BE2C (cell line): ENCODE measurements around the gene SEM1.

Experiments used
- DNase-seq: peaks from one replicate; pipeline ENCODE4 v3.0.0-alpha.2; 2020
- H3K27me3 ChIP-seq: fragments of 250-450 bp; sonication (Bioruptor Pico); 2 replicates; pipeline ENCODE4 v1.5.1; 2020; ENCODE audit warnings: mild to moderate bottlenecking
- H3K36me3 ChIP-seq: fragments of 250-450 bp; sonication (Bioruptor Pico); 2 replicates; pipeline ENCODE4 v1.5.1; 2020; ENCODE audit warnings: mild to moderate bottlenecking
- H3K4me1 ChIP-seq: fragments of 250-450 bp; sonication (Bioruptor Pico); 2 replicates; pipeline ENCODE4 v1.5.1; 2020
- H3K4me3 ChIP-seq: 2 replicates; pipeline ENCODE4 v1.5.1; 2011; ENCODE audit warnings: low read depth, low read length
- H3K9me3 ChIP-seq: fragments of 250-450 bp; sonication (Bioruptor Pico); 2 replicates; pipeline ENCODE4 v1.5.1; 2020
- TF ChIP-seq, protein P1 (sequence below): IDR thresholded peaks from 2 replicates; pipeline ENCODE4 v1.5.1; 2012; ENCODE audit warnings: mild to moderate bottlenecking, low read depth, low read length

The SEM1 gene

DNA sequence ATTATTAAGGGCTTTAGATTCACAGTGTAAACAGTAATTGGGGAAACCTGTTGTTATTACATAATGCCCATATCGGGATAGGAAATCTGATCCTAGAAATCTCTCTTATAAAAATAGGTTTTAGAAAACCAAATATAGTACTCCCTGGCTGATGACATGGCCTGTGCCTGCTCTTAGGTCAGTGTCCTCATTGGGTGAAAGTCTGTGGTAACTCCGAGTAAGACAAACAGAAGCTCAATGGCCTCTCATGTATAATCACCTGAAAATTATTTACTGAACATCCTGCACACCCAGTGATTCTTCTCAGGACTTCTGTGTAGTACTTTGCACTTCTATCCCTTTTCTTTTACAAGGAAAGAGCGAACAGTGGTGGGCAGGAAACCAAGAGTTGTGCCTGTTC, 37.8 kb downstream of the SEM1 start:
- Histone ChIP-seq H3K4me1 (peaks cover 33% of the 10 kb centered on the region), H3K9me3 (no peaks in the 10 kb centered on the region), H3K27me3 (no peaks in the 10 kb centered on the region), H3K36me3 (no peaks in the 10 kb centered on the region), H3K4me3 (no peak overlapping the region)
- DNase-seq: no peak
- TF ChIP-seq, protein P1, sequence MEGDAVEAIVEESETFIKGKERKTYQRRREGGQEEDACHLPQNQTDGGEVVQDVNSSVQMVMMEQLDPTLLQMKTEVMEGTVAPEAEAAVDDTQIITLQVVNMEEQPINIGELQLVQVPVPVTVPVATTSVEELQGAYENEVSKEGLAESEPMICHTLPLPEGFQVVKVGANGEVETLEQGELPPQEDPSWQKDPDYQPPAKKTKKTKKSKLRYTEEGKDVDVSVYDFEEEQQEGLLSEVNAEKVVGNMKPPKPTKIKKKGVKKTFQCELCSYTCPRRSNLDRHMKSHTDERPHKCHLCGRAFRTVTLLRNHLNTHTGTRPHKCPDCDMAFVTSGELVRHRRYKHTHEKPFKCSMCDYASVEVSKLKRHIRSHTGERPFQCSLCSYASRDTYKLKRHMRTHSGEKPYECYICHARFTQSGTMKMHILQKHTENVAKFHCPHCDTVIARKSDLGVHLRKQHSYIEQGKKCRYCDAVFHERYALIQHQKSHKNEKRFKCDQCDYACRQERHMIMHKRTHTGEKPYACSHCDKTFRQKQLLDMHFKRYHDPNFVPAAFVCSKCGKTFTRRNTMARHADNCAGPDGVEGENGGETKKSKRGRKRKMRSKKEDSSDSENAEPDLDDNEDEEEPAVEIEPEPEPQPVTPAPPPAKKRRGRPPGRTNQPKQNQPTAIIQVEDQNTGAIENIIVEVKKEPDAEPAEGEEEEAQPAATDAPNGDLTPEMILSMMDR: no peak

DNA sequence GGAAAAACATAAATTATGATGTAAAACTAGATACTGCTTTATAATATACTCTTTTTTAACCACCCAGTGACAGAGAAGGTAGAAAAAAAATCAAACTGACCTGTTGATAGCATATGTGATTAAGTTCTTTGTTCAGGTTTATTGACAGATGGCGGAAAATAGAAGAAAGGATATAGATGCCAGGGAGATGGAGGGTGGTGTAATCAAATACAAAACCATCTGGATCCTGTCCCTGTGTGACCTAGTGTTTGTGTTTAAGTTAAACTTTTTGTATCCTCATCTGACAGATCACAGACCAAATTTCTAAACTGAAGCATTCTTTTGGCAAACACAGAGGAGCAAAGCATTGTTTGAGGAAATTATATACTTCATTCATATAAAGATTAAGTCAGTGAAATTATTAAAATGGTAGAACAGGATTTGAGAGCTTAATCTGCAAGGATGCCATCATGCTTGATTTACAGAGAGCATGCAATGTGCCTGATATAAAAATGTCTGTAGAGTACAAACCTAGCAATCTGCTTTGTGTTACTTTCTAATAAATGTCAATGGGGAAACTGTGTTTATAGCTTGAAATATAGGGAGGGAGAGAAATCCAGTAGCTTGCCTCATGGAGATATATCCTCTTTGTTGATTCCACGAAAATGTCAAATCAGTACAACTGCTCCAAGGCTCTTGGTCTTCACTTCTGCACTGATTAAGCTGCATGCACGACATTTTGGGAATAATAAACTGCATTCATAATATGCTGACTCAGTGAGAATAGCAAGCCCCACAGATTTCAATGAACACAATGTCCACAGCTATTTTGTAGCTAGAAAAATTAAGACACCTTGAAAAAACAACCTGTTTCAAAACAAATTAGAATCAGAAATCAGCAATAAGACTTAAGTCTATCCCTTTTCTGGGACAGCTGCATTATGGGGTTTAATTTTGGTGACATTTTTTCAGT, 39.0 kb downstream of the SEM1 start:
- H3K27me3 ChIP-seq: no peaks in the 10 kb centered on the region
- no peak overlapping the region for H3K4me3 ChIP-seq
- peak; percentile 31 for DNase-seq
- TF ChIP-seq, protein P1: no peak
- H3K9me3 ChIP-seq: no peaks in the 10 kb centered on the region
- H3K36me3 ChIP-seq: no peaks in the 10 kb centered on the region
- peaks cover 22% of the 10 kb centered on the region for H3K4me1 ChIP-seq

DNA sequence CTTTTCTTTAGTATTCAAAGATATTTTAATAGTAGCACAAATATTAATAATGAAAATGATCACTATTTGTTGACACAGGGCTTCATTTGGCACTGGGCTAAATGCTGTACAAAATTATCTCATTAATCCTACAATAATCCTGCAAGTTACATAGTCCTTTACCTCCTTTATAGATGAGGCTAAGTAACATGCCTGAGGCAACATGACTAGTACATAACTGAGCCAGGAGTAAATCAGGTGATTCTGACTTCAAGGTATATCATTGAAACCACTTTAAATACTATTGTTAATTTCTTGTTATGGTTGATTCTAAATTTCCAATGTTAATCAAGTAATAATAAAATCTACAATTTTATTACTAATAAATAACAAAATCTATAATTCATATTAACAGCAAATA, 39.8 kb downstream of the SEM1 start:
- Histone ChIP-seq H3K4me3 (no peak overlapping the region), H3K27me3 (no peaks in the 10 kb centered on the region), H3K36me3 (no peaks in the 10 kb centered on the region), H3K9me3 (no peaks in the 10 kb centered on the region), H3K4me1 (peaks cover 15% of the 10 kb centered on the region)
- TF ChIP-seq, protein P1: no peak
- DNase-seq: no peak

DNA sequence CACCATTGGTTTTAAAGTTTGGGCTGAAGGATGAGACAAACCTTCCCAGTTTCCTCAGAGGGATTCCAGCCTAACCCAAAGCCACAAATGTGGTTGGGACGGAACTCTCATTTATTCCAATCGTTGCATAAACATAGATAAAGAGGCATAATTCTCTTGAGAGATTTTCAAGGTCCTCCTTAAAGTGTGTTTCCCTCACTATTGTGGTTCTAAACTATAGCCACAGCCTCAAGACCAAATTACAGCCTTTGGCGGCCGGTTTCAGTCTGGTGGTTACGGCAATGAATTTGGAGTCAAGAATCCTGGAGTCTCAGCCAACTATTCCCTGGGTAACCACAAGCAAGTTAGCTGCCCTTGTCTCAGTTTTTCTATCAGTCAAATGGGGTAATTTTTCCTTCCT, 42.6 kb downstream of the SEM1 start:
- TF ChIP-seq, protein P1: no peak
- no peaks in the 10 kb centered on the region for H3K36me3 ChIP-seq

DNA sequence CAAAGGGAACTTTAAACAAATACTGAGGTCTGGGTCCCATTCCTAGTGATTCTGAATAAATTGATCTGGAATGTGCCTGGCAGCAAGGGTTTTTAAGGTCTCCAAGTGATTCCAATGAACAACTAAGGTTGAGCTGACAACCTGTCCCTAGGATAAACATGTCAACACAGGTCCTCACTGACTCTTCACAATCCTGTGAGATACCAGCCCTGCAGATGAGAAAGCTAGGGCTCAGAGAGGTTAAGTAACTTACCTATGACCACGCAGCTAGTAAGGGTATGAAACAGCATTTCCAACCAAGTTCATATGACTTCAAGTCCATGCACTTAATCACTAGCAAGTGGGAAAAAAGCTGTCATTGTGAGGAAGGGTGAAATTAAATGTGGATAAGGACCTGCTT, 44.0 kb downstream of the SEM1 start:
- no peak for DNase-seq
- Histone ChIP-seq H3K9me3 (no peaks in the 10 kb centered on the region; the same call in 1 of the 2 replicates), H3K27me3 (no peaks in the 10 kb centered on the region), H3K4me1 (0 out of 2 replicates have a peak, but pooled peaks cover 6% of the 10 kb centered on the region), H3K36me3 (no peaks in the 10 kb centered on the region), H3K4me3 (no peak overlapping the region)
- TF ChIP-seq, protein P1: no peak

More for the DNA sequence above, 42.6 kb downstream of the SEM1 start:
- Histone ChIP-seq H3K4me3 (no peak overlapping the region), H3K9me3 (no peaks in the 10 kb centered on the region; the same call in 1 of the 2 replicates), H3K4me1 (peaks cover 15% of the 10 kb centered on the region), H3K27me3 (no peaks in the 10 kb centered on the region)
- DNase-seq: no peak

DNA sequence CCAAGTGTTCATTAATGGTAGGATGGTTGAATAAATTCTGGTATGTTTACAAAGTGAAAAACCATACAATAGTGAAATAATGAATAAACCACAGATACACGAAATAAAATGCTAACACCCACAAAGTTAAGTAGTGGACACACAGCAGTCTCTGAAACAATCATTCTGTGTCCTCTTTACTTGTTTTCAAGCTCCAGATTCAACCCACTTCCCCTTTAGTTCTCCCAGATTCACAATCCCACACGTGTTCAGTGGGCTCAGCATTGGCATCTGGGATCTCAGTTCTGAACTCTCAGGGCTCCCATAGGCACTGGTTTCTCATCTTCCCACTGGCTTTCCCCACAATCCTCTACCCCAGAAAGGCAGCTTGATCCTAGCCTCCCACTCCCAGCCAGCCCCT, 44.9 kb downstream of the SEM1 start:
- no peaks in the 10 kb centered on the region for H3K36me3 ChIP-seq
- TF ChIP-seq, protein P1: no peak
- 0 out of 2 replicates have a peak, but pooled peaks cover 6% of the 10 kb centered on the region for H3K4me1 ChIP-seq
- no peak for DNase-seq
- no peak overlapping the region for H3K4me3 ChIP-seq
- H3K9me3 ChIP-seq: no peaks in the 10 kb centered on the region; the same call in 1 of the 2 replicates
- H3K27me3 ChIP-seq: no peaks in the 10 kb centered on the region
